ENCODE results near the gene HECA. TPM values are rescaled to one million over a fixed set of nuclear protein-coding genes. Genes with fewer than 3 reads are reported as not detected.

Gene HECA
- total and polyA plus RNA-seq, 2 of the 8 experiments (the other 6 are each of a cell fraction or from before 2014, with no cell fraction given), result 2.4 to 9.2 TPM

- TF ChIP-seq ATF3 (IDR thresholded peaks at IDR 0.05; ENCODE audit: insufficient read depth, low read depth, low read length) (no peak), TBP (IDR thresholded peaks at IDR 0.05; ENCODE audit: low read depth, low read length) (no peak), TEAD4 (IDR thresholded peaks at IDR 0.05; ENCODE audit: low read depth, low read length) (no peak), CBX8 (IDR thresholded peaks at IDR 0.05; ENCODE audit: borderline replicate concordance, low read depth, low read length) (no peak)
Measured at GRCh38 chr6:139147628-139148027, 12.7 kb downstream of the HECA start (continued).
